ENCODE data around the gene TES. TPM values are rescaled to one million over a fixed set of nuclear protein-coding genes. Genes with fewer than 3 reads are reported as not detected.

Gene TES
- total and polyA plus RNA-seq, 2 of the 8 experiments (the other 6 are each of a cell fraction or from before 2014, with no cell fraction given), result 18.2 to 36.3 TPM

DNA sequence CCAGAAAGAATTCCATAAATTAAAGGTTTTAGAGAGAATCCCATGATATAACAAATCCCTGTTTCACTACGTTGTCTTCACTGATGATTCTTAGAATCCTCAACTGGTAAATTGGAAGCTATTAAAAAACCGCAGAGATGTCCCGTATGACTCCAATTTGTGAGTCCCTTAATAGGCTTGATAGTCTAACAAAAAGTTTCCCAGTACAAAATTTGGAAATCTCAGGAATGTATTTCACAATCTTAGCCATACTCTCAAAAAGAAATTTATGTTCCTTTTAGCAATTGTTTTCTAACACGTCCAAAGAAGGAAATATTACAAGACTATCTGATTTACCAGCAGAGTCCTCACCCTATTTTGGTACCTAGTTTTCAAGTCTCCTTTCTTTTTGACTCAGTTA lies 2.5 kb downstream of the TES start:
- DNase-seq (ENCODE audit: low read depth in 1 of 2, low spot score in 2 of 2), result no peak
- H3K27me3 ChIP-seq (replicated peaks in 1 of 4; ENCODE audit: control insufficient read depth in 3 of 4, extremely low read depth in 1 of 4, insufficient read depth in 3 of 4, low read length in 3 of 4), result peaks cover 0 to 4% (median under 1%) of the 10 kb centered on the region in 4 experiments; a peak in 3 of 7 replicates
- no peak overlapping the region for H4K5ac ChIP-seq (ENCODE audit: insufficient read length, low read depth, low read length)
- no peak overlapping the region for H2BK5ac ChIP-seq (ENCODE audit: low read depth, low read length)
- H3K23ac ChIP-seq (ENCODE audit: insufficient read length), result no peak overlapping the region
- no peaks in the 10 kb centered on the region for H3K79me1 ChIP-seq (ENCODE audit: low read depth, low read length)
- no peak overlapping the region for H2BK20ac ChIP-seq (ENCODE audit: low read length)
- H3K27ac ChIP-seq (ENCODE audit: low read depth, low read length), result no peak overlapping the region
- 86% methylated on average over 4 of the region's 4 CpGs; no CpG with 5 or more reads in 1 of the 2 experiments for WGBS, 2 experiments (ENCODE audit: extremely low coverage in 1 of 2, insufficient coverage in 1 of 2, insufficient read length in 1 of 2, insufficient replicate concordance in 2 of 2, low coverage in 1 of 2, low lambda C conversion rate in 2 of 2, missing lambda C conversion rate in 1 of 2)
- H3K4me3 ChIP-seq (ENCODE audit: extremely low read depth in 1 of 4, insufficient read depth in 2 of 4, low read depth in 3 of 4, low read length in 4 of 4), result no peak overlapping the region
- 0 out of 4 replicates have a peak, but pooled peaks cover 0 to 15% of the 10 kb centered on the region in 2 experiments for H3K79me2 ChIP-seq (ENCODE audit: control insufficient read depth in 1 of 2, insufficient read depth in 2 of 2, low read length in 2 of 2)
- no peak overlapping the region for H2AK5ac ChIP-seq (ENCODE audit: low read depth, low read length)
- H3K36me3 ChIP-seq (ENCODE audit: control insufficient read depth in 2 of 4, insufficient read depth in 4 of 4, low read length in 3 of 4), result no peaks in the 10 kb centered on the region; a peak in 1 of 8 replicates
- H3K14ac ChIP-seq (ENCODE audit: insufficient read length), result no peak overlapping the region
- no peak overlapping the region for H3K56ac ChIP-seq (replicated peaks; ENCODE audit: insufficient read length, low read depth, low read length)
- H2BK15ac ChIP-seq (ENCODE audit: low read length), result no peak overlapping the region
- no peak overlapping the region for H2BK120ac ChIP-seq (replicated peaks; ENCODE audit: low read depth, low read length)
- peaks cover 0 to 3% (median under 1%) of the 10 kb centered on the region in 4 experiments; a peak in 1 of 7 replicates for H3K4me1 ChIP-seq (replicated peaks in 1 of 4; ENCODE audit: control insufficient read depth in 3 of 4, insufficient read depth in 4 of 4, low read length in 3 of 4)
- H3K23me2 ChIP-seq (ENCODE audit: low read depth, low read length), result peaks cover 3% of the 10 kb centered on the region; the same call in 1 of the 2 replicates
- H4K91ac ChIP-seq (replicated peaks; ENCODE audit: insufficient read length, low read length), result no peak overlapping the region
- ChIA-PET CTCF (ENCODE audit: partially characterized antibody) (interaction anchor here (0.9 to 4.2 kb wide), 4 partner anchors 15 to 42 kb away, joined by 3 to 19 read pairs (median 4); no protein-coding TSS in a partner anchor), POLR2A (ENCODE audit: partially characterized antibody) (interaction anchor here (0.7 kb wide), 1 partner anchor 18 kb away, joined by 3 read pairs; no protein-coding TSS in a partner anchor)
- H4K20me1 ChIP-seq (replicated peaks in 1 of 2; ENCODE audit: control insufficient read depth in 1 of 2, insufficient read depth in 2 of 2, low read length in 2 of 2), result no peaks in the 10 kb centered on the region
- no peak overlapping the region for H2AFZ ChIP-seq (ENCODE audit: low read length)
- no peak overlapping the region for H3K9ac ChIP-seq (replicated peaks in 1 of 4; ENCODE audit: extremely low read depth in 1 of 4, low read depth in 3 of 4, low read length in 3 of 4)
- no peak overlapping the region for H3K18ac ChIP-seq (ENCODE audit: extremely low read depth, low read length)
- no peaks in the 10 kb centered on the region for H3K9me3 ChIP-seq (ENCODE audit: insufficient read depth in 2 of 2, low read depth in 1 of 2, low read length in 1 of 2)
- no peak overlapping the region for H3K4ac ChIP-seq (replicated peaks; ENCODE audit: insufficient read length, low read depth, low read length)
- H3K4me2 ChIP-seq (ENCODE audit: insufficient read depth in 1 of 2, low read depth in 2 of 2, low read length in 2 of 2), result no peak overlapping the region
- H2BK12ac ChIP-seq (ENCODE audit: low read depth, low read length), result no peak overlapping the region
- FAIRE-seq, result no peak
- no peak overlapping the region for H4K8ac ChIP-seq (ENCODE audit: extremely low read depth, insufficient read depth, low read length)
- TF ChIP-seq YY1 (IDR thresholded peaks at IDR 0.05; ENCODE audit: low read depth, low read length), result no peak
- TF ChIP-seq KDM4A (IDR thresholded peaks at IDR 0.05; ENCODE audit: low read depth, low read length, severe bottlenecking), result no peak
- no peak for TF ChIP-seq HDAC6 (IDR thresholded peaks at IDR 0.05; ENCODE audit: low read depth, low read length)
- no peak for TF ChIP-seq RBBP5 (IDR thresholded peaks at IDR 0.05; ENCODE audit: borderline replicate concordance, low read depth, low read length)
- no peak for TF ChIP-seq CBX5 (IDR thresholded peaks at IDR 0.05; ENCODE audit: low read depth, low read length)
- TF ChIP-seq, protein P1, sequence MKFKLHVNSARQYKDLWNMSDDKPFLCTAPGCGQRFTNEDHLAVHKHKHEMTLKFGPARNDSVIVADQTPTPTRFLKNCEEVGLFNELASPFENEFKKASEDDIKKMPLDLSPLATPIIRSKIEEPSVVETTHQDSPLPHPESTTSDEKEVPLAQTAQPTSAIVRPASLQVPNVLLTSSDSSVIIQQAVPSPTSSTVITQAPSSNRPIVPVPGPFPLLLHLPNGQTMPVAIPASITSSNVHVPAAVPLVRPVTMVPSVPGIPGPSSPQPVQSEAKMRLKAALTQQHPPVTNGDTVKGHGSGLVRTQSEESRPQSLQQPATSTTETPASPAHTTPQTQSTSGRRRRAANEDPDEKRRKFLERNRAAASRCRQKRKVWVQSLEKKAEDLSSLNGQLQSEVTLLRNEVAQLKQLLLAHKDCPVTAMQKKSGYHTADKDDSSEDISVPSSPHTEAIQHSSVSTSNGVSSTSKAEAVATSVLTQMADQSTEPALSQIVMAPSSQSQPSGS (IDR thresholded peaks at IDR 0.05; ENCODE audit: low read length), result no peak
- no peak for TF ChIP-seq KDM5A (IDR thresholded peaks at IDR 0.05; ENCODE audit: low read length)
- TF ChIP-seq CBX8 (IDR thresholded peaks at IDR 0.05; ENCODE audit: borderline replicate concordance, low read depth, low read length), result no peak
- no peak for TF ChIP-seq POLR2AphosphoS5 (IDR thresholded peaks at IDR 0.05; ENCODE audit: low read depth, low read length)
- no peak for TF ChIP-seq BRCA1 (IDR thresholded peaks at IDR 0.05; ENCODE audit: low read depth, low read length)
- TF ChIP-seq JUN (IDR thresholded peaks at IDR 0.05; ENCODE audit: low read depth, low read length), result no peak
- no peak for TF ChIP-seq ZNF274 (IDR thresholded peaks at IDR 0.05; ENCODE audit: borderline replicate concordance, extremely low read depth, low read length)
